Measurements from ENCODE around the gene TSPAN14. TPM values are rescaled to one million over a fixed set of nuclear protein-coding genes. Genes with fewer than 3 reads are reported as not detected.

Gene TSPAN14
- total RNA-seq, 4 donors from 2014 or later: 123 to 163 (median 150) TPM

DNA sequence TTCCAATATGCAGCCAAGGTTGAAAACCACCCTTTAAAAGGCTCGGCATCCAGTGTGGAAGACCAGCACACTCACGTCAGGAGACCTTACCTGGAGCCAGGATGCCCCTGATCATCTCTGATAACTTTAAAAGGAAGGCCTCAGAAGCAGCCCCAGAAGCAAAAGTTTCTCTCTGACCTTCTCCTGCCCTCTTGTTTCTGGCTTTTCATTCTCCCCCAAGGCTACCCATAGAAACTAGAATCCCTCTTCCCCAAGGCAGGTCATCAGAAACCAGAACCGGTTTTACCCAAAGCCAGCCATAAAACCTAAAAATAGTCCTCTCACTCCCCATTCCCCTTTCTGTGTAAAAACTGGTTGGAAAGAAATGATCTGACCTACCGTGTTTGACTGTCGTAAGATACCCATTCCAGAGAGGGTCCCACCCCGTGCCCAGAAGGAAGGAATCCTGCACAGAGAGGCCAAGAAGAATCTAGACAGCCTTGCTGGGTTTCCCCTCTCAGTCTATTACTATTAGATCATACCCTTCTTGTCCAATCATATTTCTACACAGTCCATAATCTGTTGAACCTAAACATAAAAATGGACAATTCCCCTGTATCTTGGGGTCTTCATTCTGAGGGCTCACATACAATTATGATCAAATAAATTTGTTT lies 17.5 kb upstream of the TSPAN14 start:
- Histone ChIP-seq H3K4me3 (no peak overlapping the region), H3K4me1 (peaks cover 0 to 12% (median 0%) of the 10 kb centered on the region in 4 donors), H3K36me3 (peaks cover 0 to 28% (median 0%) of the 10 kb centered on the region in 3 donors), H3K27me3 (no peaks in the 10 kb centered on the region), H3K27ac (no peak overlapping the region), H3K9me3 (no peaks in the 10 kb centered on the region)
- no peak for DNase-seq (ENCODE audit: low spot score in 2 of 2)
- WGBS, 2 donors: 59% methylated on average over 6 of the region's 6 CpGs
- no peak for TF ChIP-seq EP300 (IDR thresholded peaks at IDR 0.05)
- TF ChIP-seq, protein P1, sequence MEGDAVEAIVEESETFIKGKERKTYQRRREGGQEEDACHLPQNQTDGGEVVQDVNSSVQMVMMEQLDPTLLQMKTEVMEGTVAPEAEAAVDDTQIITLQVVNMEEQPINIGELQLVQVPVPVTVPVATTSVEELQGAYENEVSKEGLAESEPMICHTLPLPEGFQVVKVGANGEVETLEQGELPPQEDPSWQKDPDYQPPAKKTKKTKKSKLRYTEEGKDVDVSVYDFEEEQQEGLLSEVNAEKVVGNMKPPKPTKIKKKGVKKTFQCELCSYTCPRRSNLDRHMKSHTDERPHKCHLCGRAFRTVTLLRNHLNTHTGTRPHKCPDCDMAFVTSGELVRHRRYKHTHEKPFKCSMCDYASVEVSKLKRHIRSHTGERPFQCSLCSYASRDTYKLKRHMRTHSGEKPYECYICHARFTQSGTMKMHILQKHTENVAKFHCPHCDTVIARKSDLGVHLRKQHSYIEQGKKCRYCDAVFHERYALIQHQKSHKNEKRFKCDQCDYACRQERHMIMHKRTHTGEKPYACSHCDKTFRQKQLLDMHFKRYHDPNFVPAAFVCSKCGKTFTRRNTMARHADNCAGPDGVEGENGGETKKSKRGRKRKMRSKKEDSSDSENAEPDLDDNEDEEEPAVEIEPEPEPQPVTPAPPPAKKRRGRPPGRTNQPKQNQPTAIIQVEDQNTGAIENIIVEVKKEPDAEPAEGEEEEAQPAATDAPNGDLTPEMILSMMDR (IDR thresholded peaks at IDR 0.05): no peak
- no peak for TF ChIP-seq POLR2A (IDR thresholded peaks at IDR 0.05)

DNA sequence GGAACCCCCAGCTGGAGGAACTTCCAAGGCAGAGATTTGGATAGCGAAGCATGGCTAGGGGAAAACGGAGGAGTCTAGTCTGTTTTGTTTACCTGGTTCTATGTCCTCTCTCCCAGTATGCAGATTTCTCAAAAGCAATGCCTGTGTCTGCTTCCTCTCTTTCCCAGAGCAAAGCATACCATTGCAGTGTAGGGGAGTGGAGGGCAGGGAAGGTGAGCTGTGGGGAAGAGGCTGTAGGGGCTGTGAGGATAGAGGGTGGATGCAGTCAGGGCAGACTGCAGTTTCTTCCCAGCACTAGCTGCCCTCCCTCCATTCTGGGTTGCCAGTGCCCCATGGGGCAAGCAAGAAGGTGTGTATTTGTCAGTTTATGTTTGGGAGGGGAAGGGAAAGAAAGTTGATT lies 16.9 kb upstream of the TSPAN14 start:
- no peak for DNase-seq (ENCODE audit: low spot score in 2 of 2)
- no peak overlapping the region for H3K4me3 ChIP-seq
- peaks cover 0 to 12% (median 0%) of the 10 kb centered on the region in 4 donors for H3K4me1 ChIP-seq
- H3K36me3 ChIP-seq: peaks cover 0 to 22% (median 0%) of the 10 kb centered on the region in 3 donors
- TF ChIP-seq EP300 (IDR thresholded peaks at IDR 0.05) (no peak), POLR2A (IDR thresholded peaks at IDR 0.05) (no peak)
- TF ChIP-seq, protein P1 (IDR thresholded peaks at IDR 0.05): no peak
- H3K9me3 ChIP-seq: no peaks in the 10 kb centered on the region
- no peak overlapping the region for H3K27ac ChIP-seq
- no peaks in the 10 kb centered on the region for H3K27me3 ChIP-seq
- WGBS, 2 donors: 54 to 67% methylated on average over 2 of the region's 2 CpGs

DNA sequence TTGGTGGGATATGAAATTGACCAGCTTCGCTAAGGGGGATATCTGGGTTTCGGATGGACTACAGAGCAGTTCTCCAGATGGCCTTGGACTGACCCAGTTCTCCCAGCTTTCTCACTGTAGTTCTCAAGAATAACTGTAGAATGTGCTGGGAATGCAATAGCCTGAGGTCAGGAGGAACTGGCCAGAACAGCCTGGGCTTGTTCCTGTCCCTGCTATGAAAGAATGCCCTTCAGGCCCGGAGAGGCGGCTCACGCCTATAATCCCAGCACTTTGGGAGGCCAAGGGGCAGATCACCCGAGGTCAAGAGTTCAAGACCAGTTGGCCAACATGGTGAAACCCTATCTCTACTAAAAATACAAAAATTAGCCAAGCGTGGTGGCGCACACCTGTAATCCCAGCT lies 12.3 kb upstream of the TSPAN14 start:
- WGBS, 2 donors: 77 to 82% methylated on average over 8 of the region's 8 CpGs

DNA sequence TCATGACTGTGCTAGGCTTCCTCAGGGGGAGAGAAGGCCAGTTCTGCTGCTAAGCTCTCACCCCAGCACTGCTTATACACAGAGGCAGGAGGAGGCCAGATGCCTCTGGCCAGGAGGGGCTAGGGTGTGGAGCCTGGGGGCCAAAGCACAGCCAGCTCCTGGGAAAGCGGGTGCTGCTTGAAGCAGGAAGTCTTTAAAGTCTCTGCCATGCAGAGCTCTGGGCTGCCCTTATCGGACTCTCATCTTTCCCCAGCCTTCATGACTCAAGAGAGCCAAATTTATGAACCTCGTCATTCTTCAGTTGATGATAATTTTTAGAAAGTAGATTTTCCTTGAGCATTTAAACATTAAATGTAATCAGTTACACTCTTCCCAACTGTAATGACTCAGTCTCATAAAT lies 11.2 kb upstream of the TSPAN14 start:
- DNase-seq (ENCODE audit: low spot score in 2 of 2): no peak
- Histone ChIP-seq H3K4me3 (no peak overlapping the region), H3K9me3 (no peaks in the 10 kb centered on the region), H3K27ac (peak overlapping the region in 1 of 4 donors; percentile 16), H3K4me1 (peaks cover 0 to 49% (median 6%) of the 10 kb centered on the region in 4 donors), H3K36me3 (no peaks in the 10 kb centered on the region), H3K27me3 (no peaks in the 10 kb centered on the region)
- TF ChIP-seq EP300 (IDR thresholded peaks at IDR 0.05) (no peak), POLR2A (IDR thresholded peaks at IDR 0.05) (no peak)
- TF ChIP-seq, protein P1 (IDR thresholded peaks at IDR 0.05): no peak
- whole genome bisulfite sequencing, 2 donors: 59 to 84% methylated on average over 3 of the region's 3 CpGs

More for the DNA sequence above, 12.3 kb upstream of the TSPAN14 start:
- DNase-seq (ENCODE audit: low spot score in 2 of 2): no peak
- peaks cover 0 to 43% (median 6%) of the 10 kb centered on the region in 4 donors for H3K4me1 ChIP-seq
- TF ChIP-seq, protein P1 (IDR thresholded peaks at IDR 0.05): no peak
- TF ChIP-seq POLR2A (IDR thresholded peaks at IDR 0.05) (no peak), EP300 (IDR thresholded peaks at IDR 0.05) (no peak)
- H3K36me3 ChIP-seq: no peaks in the 10 kb centered on the region
- H3K27me3 ChIP-seq: no peaks in the 10 kb centered on the region
- no peak overlapping the region for H3K27ac ChIP-seq
- H3K9me3 ChIP-seq: no peaks in the 10 kb centered on the region
- H3K4me3 ChIP-seq: no peak overlapping the region

DNA sequence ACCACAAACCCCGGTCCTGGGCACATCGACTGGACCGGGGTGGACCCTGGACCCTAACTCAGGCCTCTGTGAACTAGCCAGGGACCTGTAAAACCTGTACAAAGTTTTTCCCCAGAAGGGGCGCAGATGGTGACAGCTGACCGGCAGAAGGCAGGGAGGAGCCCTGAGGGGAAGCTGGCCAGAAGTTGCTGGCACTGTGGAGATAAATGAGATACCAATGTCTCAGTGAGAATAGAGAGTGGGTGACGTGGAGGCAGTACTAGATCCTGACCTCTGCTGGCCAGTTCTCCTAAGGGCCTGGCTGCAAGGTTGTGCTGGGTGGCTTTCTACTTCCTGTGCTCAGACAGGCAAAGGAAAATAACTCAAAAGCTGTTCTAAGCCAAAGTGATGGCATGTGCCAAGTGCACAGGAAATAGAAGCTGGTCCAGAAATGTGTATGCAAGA lies 10.6 kb upstream of the TSPAN14 start:
- Histone ChIP-seq H3K36me3 (no peaks in the 10 kb centered on the region), H3K4me3 (no peak overlapping the region), H3K27ac (peak overlapping the region in 2 of 4 donors; percentile 49 to 58), H3K4me1 (peaks cover 0 to 51% (median 6%) of the 10 kb centered on the region in 4 donors), H3K9me3 (no peaks in the 10 kb centered on the region), H3K27me3 (no peaks in the 10 kb centered on the region)
- TF ChIP-seq, protein P1 (IDR thresholded peaks at IDR 0.05): peak; percentile 22 to 46 (median 23)
- no peak for TF ChIP-seq POLR2A (IDR thresholded peaks at IDR 0.05)
- TF ChIP-seq EP300 (IDR thresholded peaks at IDR 0.05): no peak
- WGBS, 2 donors: 64 to 71% methylated on average over 6 of the region's 6 CpGs
- DNase-seq (ENCODE audit: low spot score in 2 of 2): no peak
